IMR-90 (cell line): ENCODE measurements around the gene PAX8. TPM values are rescaled to one million over a fixed set of nuclear protein-coding genes. Genes with fewer than 3 reads are reported as not detected.

Experiments
- ATAC-seq: fragments of 200-7000 bp; cut with Tn5 transposase; 2 replicates; pipeline ENCODE4 v1.9.1; 2020; ENCODE audit warnings: low read depth, mild to moderate bottlenecking, moderate library complexity
- BruUV-seq: library from RNA; stranded (reverse); fragments of 400-500 nt; replicated peaks from 2 replicates; lab custom pipeline; 2021; lab: Mats Ljungman, UMichigan
- CTCF ChIA-PET: fragments of 300-600 bp; formaldehyde crosslinking; extraction: SDS; loops from one replicate; lab custom pipeline; 2021; ENCODE audit warnings: antibody characterized with exemption; lab: Yijun Ruan, JAX
- POLR2A ChIA-PET: fragments of 300-600 bp; sonication (Branson Sonifier 250); formaldehyde crosslinking; loops from one replicate; lab custom pipeline; 2022; ENCODE audit warnings: antibody characterized with exemption; ENCODE audit not compliant: unreplicated experiment; lab: Charles Lee
- DNase-seq: peaks from one replicate; pipeline ENCODE4 v3.0.0; 2013
- H2AFZ ChIP-seq: replicated peaks from 2 replicates; pipeline ENCODE3; 2013; ENCODE audit warnings: low read length, mild to moderate bottlenecking; ENCODE audit not compliant: poor library complexity
- H2AK5ac ChIP-seq: 2 replicates; pipeline ENCODE4 v1.6.1; 2013; ENCODE audit warnings: low read depth, low read length, inconsistent platforms
- H2AK9ac ChIP-seq: replicated peaks from 2 replicates; pipeline ENCODE3; 2013; ENCODE audit warnings: mild to moderate bottlenecking, low read depth, low read length, moderate library complexity; ENCODE audit not compliant: poor library complexity
- H2BK120ac ChIP-seq: 2 replicates; pipeline ENCODE4 v1.6.1; 2013; ENCODE audit warnings: low read depth, low read length, inconsistent platforms
- H2BK15ac ChIP-seq: 3 replicates; pipeline ENCODE4 v1.6.1; 2013; ENCODE audit warnings: low read depth, low read length, inconsistent platforms
- H2BK20ac ChIP-seq: 2 replicates; pipeline ENCODE4 v1.6.1; 2013; ENCODE audit warnings: low read depth, mild to moderate bottlenecking, inconsistent platforms, low read length, moderate library complexity
- H2BK5ac ChIP-seq: 2 replicates; pipeline ENCODE4 v1.6.1; 2013; ENCODE audit warnings: mild to moderate bottlenecking, low read depth, low read length, inconsistent platforms; ENCODE audit not compliant: poor library complexity, severe bottlenecking
- H3K14ac ChIP-seq: replicated peaks from 2 replicates; pipeline ENCODE4 v1.6.1; 2013; ENCODE audit warnings: low read depth, low read length, inconsistent platforms
- H3K18ac ChIP-seq: 2 replicates; pipeline ENCODE4 v1.6.1; 2013; ENCODE audit warnings: low read depth, low read length, control low read depth
- H3K23ac ChIP-seq: 2 replicates; pipeline ENCODE4 v1.6.1; 2013; ENCODE audit warnings: low read depth, low read length, inconsistent platforms
- H3K27ac ChIP-seq: 2 replicates; pipeline ENCODE4 v1.5.1; 2013; ENCODE audit warnings: mild to moderate bottlenecking, control low read depth, low read length; ENCODE audit not compliant: insufficient read depth
- H3K27me3 ChIP-seq: 2 replicates; pipeline ENCODE4 v1.6.1; 2013; ENCODE audit warnings: low read length; ENCODE audit not compliant: control insufficient read depth, insufficient read depth
- H3K36me3 ChIP-seq: 2 replicates; pipeline ENCODE4 v1.6.1; 2013; ENCODE audit warnings: low read length, mixed read lengths; ENCODE audit not compliant: control insufficient read depth, insufficient read depth
- H3K4ac ChIP-seq: 2 replicates; pipeline ENCODE4 v1.6.1; 2013; ENCODE audit warnings: low read depth, low read length, inconsistent platforms
- H3K4me1 ChIP-seq: 2 replicates; pipeline ENCODE4 v1.6.1; 2013; ENCODE audit warnings: low read length, mixed read lengths; ENCODE audit not compliant: control insufficient read depth, insufficient read depth
- H3K4me2 ChIP-seq: 2 replicates; pipeline ENCODE4 v1.6.1; 2013; ENCODE audit warnings: low read depth, mild to moderate bottlenecking, control low read depth, low read length, moderate library complexity
- H3K4me3 ChIP-seq: 2 replicates; pipeline ENCODE4 v1.5.1; 2013; ENCODE audit warnings: low read depth, mild to moderate bottlenecking, control low read depth, low read length, moderate library complexity; ENCODE audit not compliant: insufficient read depth
- H3K56ac ChIP-seq: 2 replicates; pipeline ENCODE4 v1.6.1; 2013; ENCODE audit warnings: low read length, inconsistent platforms; ENCODE audit not compliant: insufficient read depth; ENCODE audit errors: extremely low read depth
- H3K79me1 ChIP-seq, 2 experiments: 2 replicates each; pipeline ENCODE4 v1.6.1; 2013; ENCODE audit warnings: low read length in 2 of 2, inconsistent platforms in 1 of 2, low read depth in 1 of 2
- H3K9ac ChIP-seq: 2 replicates; pipeline ENCODE4 v1.6.1; 2013; ENCODE audit warnings: low read depth, low read length, control low read depth
- H3K9me1 ChIP-seq: 2 replicates; pipeline ENCODE4 v1.6.1; 2013; ENCODE audit warnings: low read length, inconsistent platforms; ENCODE audit not compliant: insufficient read depth
- H3K9me3 ChIP-seq: 2 replicates; pipeline ENCODE4 v1.6.1; 2013; ENCODE audit warnings: low read length; ENCODE audit not compliant: control insufficient read depth, insufficient read depth
- H4K20me1 ChIP-seq: 2 replicates; pipeline ENCODE4 v1.6.1; 2013; ENCODE audit warnings: low read length, inconsistent platforms; ENCODE audit not compliant: insufficient read depth
- H4K5ac ChIP-seq: 2 replicates; pipeline ENCODE4 v1.6.1; 2013; ENCODE audit warnings: mild to moderate bottlenecking, low read depth, low read length, control low read depth
- H4K8ac ChIP-seq, 2 experiments: 2 replicates each; pipeline ENCODE4 v1.6.1; 2013; ENCODE audit warnings: low read depth in 2 of 2, low read length in 2 of 2, control low read depth in 1 of 2, inconsistent platforms in 1 of 2
- H4K91ac ChIP-seq: 2 replicates; pipeline ENCODE4 v1.6.1; 2013; ENCODE audit warnings: low read depth, low read length, inconsistent platforms; ENCODE audit not compliant: insufficient read depth
- BHLHE40 ChIP-seq: fragments of 150-350 bp; IDR thresholded peaks from 2 replicates; pipeline ENCODE4 v1.6.1; 2016; ENCODE audit warnings: mild to moderate bottlenecking, low read depth, low read length
- CEBPB ChIP-seq: IDR thresholded peaks from 2 replicates; pipeline ENCODE4 v1.6.1; 2012; ENCODE audit warnings: low read depth, low read length, improper control_type of control experiment
- CHD1 ChIP-seq: IDR thresholded peaks from 2 replicates; pipeline ENCODE4 v1.6.1; 2012; ENCODE audit warnings: low read depth, low read length, improper control_type of control experiment
- CTCF ChIP-seq: conservative IDR thresholded peaks from 2 replicates; pipeline ENCODE4 v1.5.1; 2012; ENCODE audit warnings: mild to moderate bottlenecking, low read depth, low read length, improper control_type of control experiment
- ELK1 ChIP-seq: fragments of 150-350 bp; IDR thresholded peaks from 2 replicates; pipeline ENCODE4 v1.6.1; 2016; ENCODE audit warnings: low read depth, mild to moderate bottlenecking, low read length, moderate library complexity, borderline replicate concordance
- FOS ChIP-seq: fragments of 150-350 bp; IDR thresholded peaks from 2 replicates; pipeline ENCODE4 v1.6.1; 2016; ENCODE audit warnings: low read depth, low read length
- MAFK ChIP-seq: IDR thresholded peaks from 2 replicates; pipeline ENCODE4 v1.6.1; 2012; ENCODE audit warnings: low read depth, low read length, improper control_type of control experiment
- MAZ ChIP-seq: IDR thresholded peaks from 2 replicates; pipeline ENCODE4 v1.6.1; 2012; ENCODE audit warnings: low read depth, mild to moderate bottlenecking, low read length, improper control_type of control experiment, moderate library complexity, borderline replicate concordance
- MXI1 ChIP-seq: IDR thresholded peaks from 2 replicates; pipeline ENCODE4 v1.6.1; 2012; ENCODE audit warnings: low read depth, mild to moderate bottlenecking, low read length, moderate library complexity, borderline replicate concordance
- NFE2L2 ChIP-seq: fragments of 150-350 bp; IDR thresholded peaks from 2 replicates; pipeline ENCODE4 v1.6.1; 2016; ENCODE audit warnings: low read depth, mild to moderate bottlenecking, low read length
- POLR2A ChIP-seq: IDR thresholded peaks from 2 replicates; pipeline ENCODE4 v1.6.1; 2012; ENCODE audit warnings: mild to moderate bottlenecking, low read depth, low read length
- RAD21 ChIP-seq: IDR thresholded peaks from 2 replicates; pipeline ENCODE4 v1.6.1; 2012; ENCODE audit warnings: low read length, improper control_type of control experiment
- RCOR1 ChIP-seq: IDR thresholded peaks from 2 replicates; pipeline ENCODE4 v1.6.1; 2012; ENCODE audit warnings: mild to moderate bottlenecking, low read length, improper control_type of control experiment; ENCODE audit not compliant: insufficient replicate concordance
- RFX5 ChIP-seq: IDR thresholded peaks from 2 replicates; pipeline ENCODE4 v1.8.0; 2012; ENCODE audit warnings: low read depth, mild to moderate bottlenecking, low read length, moderate library complexity
- SMC3 ChIP-seq: fragments of 150-350 bp; IDR thresholded peaks from 2 replicates; pipeline ENCODE4 v1.6.1; 2016; ENCODE audit warnings: low read depth, mild to moderate bottlenecking, antibody characterized with exemption, low read length, moderate library complexity
- WGBS, 2 experiments: methylation state at CpG; one replicate each; pipeline versions ENCODE4 v1.1.5 to v1.1.7; 2013; ENCODE audit warnings: missing lambda C conversion rate in 2 of 2; ENCODE audit not compliant: insufficient read length in 1 of 2; ENCODE audit errors: extremely low coverage in 2 of 2; 5-methylcytosine and 5-hydroxymethylcytosine counted together
- dilution Hi-C: fragments of 300-500 bp; cut with HindIII; formaldehyde crosslinking; loops from one replicate; pipeline ENCODE4 v1.14.3; 2018; ENCODE audit warnings: low sequenced_read_pairs; ENCODE audit not compliant: unreplicated experiment
- in situ Hi-C: fragments of 300-500 bp; cut with MboI; formaldehyde crosslinking; loops from 3 replicates; pipeline ENCODE4 v1.14.3; 2019; ENCODE audit warnings: low sequenced_read_pairs, inconsistent platforms, mixed read lengths
- intact Hi-C: fragments of 100-400 bp; cut with micrococcal nuclease; formaldehyde crosslinking; loops from 2 replicates; pipeline ENCODE4 v1.10.0; 2022
- polyA plus RNA-seq, 3 experiments: library from polyadenylated mRNA; depleted of rRNA; stranded (reverse); fragments of >200 nt; gene quantifications; 2 replicates each; pipeline ENCODE4 v1.2.3, GENCODE V29; 2012; ENCODE audit warnings: low replicate concordance in 1 of 3
- total RNA-seq: library from RNA; depleted of rRNA; stranded (reverse); fragments of >200 nt; gene quantifications from 2 replicates; pipeline ENCODE4 v1.2.3, GENCODE V29; 2012
- TF ChIP-seq, protein P1 (sequence below): fragments of 150-350 bp; IDR thresholded peaks from 2 replicates; pipeline ENCODE4 v1.6.1; 2017; ENCODE audit warnings: mild to moderate bottlenecking, antibody characterized with exemption, low read length, low read depth

PAX8 gene
- total and polyA plus RNA-seq, 2 of the 4 experiments (the other 2 are of a cell fraction), result 0.18 to 1.5 TPM

GRCh38 chr2:113219525-113219888, 59.2 kb downstream of the PAX8 start:
- no peak overlapping the region for H2BK5ac ChIP-seq
- H3K56ac ChIP-seq, result no peak overlapping the region
- H2BK20ac ChIP-seq, result no peak overlapping the region
- H4K8ac ChIP-seq, result no peak overlapping the region
- H2BK15ac ChIP-seq, result no peak overlapping the region
- H3K9me1 ChIP-seq, result no peaks in the 10 kb centered on the region
- no peak overlapping the region for H3K9ac ChIP-seq
- TF ChIP-seq, protein P1, sequence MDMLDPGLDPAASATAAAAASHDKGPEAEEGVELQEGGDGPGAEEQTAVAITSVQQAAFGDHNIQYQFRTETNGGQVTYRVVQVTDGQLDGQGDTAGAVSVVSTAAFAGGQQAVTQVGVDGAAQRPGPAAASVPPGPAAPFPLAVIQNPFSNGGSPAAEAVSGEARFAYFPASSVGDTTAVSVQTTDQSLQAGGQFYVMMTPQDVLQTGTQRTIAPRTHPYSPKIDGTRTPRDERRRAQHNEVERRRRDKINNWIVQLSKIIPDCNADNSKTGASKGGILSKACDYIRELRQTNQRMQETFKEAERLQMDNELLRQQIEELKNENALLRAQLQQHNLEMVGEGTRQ, result no peak
- no peak for TF ChIP-seq SMC3
- TF ChIP-seq MAFK, result no peak
- no peak for TF ChIP-seq CTCF
- no peak for TF ChIP-seq ELK1
- no peak for TF ChIP-seq CEBPB
- TF ChIP-seq POLR2A, result no peak
- TF ChIP-seq RAD21, result no peak
- TF ChIP-seq CHD1, result no peak
- TF ChIP-seq FOS, result no peak
- no peak for TF ChIP-seq MXI1
- TF ChIP-seq BHLHE40, result no peak
- TF ChIP-seq RCOR1, result no peak
- no peak for TF ChIP-seq NFE2L2
- TF ChIP-seq MAZ, result no peak
- TF ChIP-seq RFX5, result no peak
- CTCF ChIA-PET, result no interaction called here
- no peak overlapping the region for H2AFZ ChIP-seq
- H3K79me1 ChIP-seq, result no peaks in the 10 kb centered on the region
- H4K5ac ChIP-seq, result no peak overlapping the region
- no peaks in the 10 kb centered on the region for H3K36me3 ChIP-seq
- H3K9me3 ChIP-seq, result no peaks in the 10 kb centered on the region
- no peak for DNase-seq
- dilution Hi-C loops, result no loop called here
- H4K20me1 ChIP-seq, result no peaks in the 10 kb centered on the region
- H4K91ac ChIP-seq, result no peak overlapping the region
- intact Hi-C loops, result no loop called here
- no CpG with 5 or more reads among the region's 5 CpGs for WGBS, 2 experiments
- POLR2A ChIA-PET, result no interaction called here
- H3K18ac ChIP-seq, result no peak overlapping the region
- in situ Hi-C loops, result no loop called here
- no peak overlapping the region for H3K23ac ChIP-seq
- H3K4me3 ChIP-seq, result no peak overlapping the region
- BruUV-seq, result no TSS peak
- peak overlapping the region; percentile 12 for H2AK9ac ChIP-seq
- H3K4me1 ChIP-seq, result 0 out of 2 replicates have a peak, but pooled peaks cover 2% of the 10 kb centered on the region
- H2AK5ac ChIP-seq, result no peak overlapping the region
- no peak overlapping the region for H2BK120ac ChIP-seq
- ATAC-seq, result no peak; the same call in 1 of the 2 replicates
- 0 out of 2 replicates have a peak overlapping the region, but pooled peaks have one; percentile 9 for H3K14ac ChIP-seq
- H3K27me3 ChIP-seq, result peaks cover 9% of the 10 kb centered on the region
- no peak overlapping the region for H3K27ac ChIP-seq
- H3K4me2 ChIP-seq, result no peak overlapping the region
- peak overlapping the region; percentile 0; the same call in 1 of the 2 replicates for H3K4ac ChIP-seq
